ENCODE measurements around the gene TJP2. TPM values are rescaled to one million over a fixed set of nuclear protein-coding genes. Genes with fewer than 3 reads are reported as not detected.
A peak's percentile ranks its signal among the peaks of the same experiment; 100 is the strongest.

Gene TJP2
- total RNA-seq, 1 donor from 2014 or later: 18.0 TPM

- no peak overlapping the region for H3K4me3 Mint-ChIP-seq
- no peaks in the 10 kb centered on the region for H3K9me3 Mint-ChIP-seq
- no peak for DNase-seq
- peaks cover 41% of the 10 kb centered on the region for H3K4me1 Mint-ChIP-seq
- no peaks in the 10 kb centered on the region for H3K36me3 Mint-ChIP-seq (ENCODE audit: low read depth)
- no peak overlapping the region for H3K27ac Mint-ChIP-seq
- intact Hi-C loops (cut with micrococcal nuclease): loop anchor here (5.0 kb wide), 1 partner anchor 473 kb away; no protein-coding TSS in a partner anchor
- H3K27me3 Mint-ChIP-seq: no peaks in the 10 kb centered on the region
Observed at GRCh38 chr9:69190086-69190862, 16.2 kb downstream of the TJP2 start.

- intact Hi-C loops (cut with micrococcal nuclease): loop anchor here (5.0 kb wide), 1 partner anchor 474 kb away; no protein-coding TSS in a partner anchor
Observed at GRCh38 chr9:69190863-69191181, 16.7 kb downstream of the TJP2 start.

GRCh38 chr9:69191231-69191630 is 17.2 kb downstream of the TJP2 start:
- Mint-ChIP-seq H3K27me3 (no peaks in the 10 kb centered on the region), H3K27ac (no peak overlapping the region), H3K9me3 (no peaks in the 10 kb centered on the region), H3K36me3 (ENCODE audit: low read depth) (no peaks in the 10 kb centered on the region), H3K4me1 (peaks cover 38% of the 10 kb centered on the region), H3K4me3 (no peak overlapping the region)
- DNase-seq: no peak
- intact Hi-C loops (cut with micrococcal nuclease): loop anchor here (5.0 kb wide), 1 partner anchor 474 kb away; no protein-coding TSS in a partner anchor

More at GRCh38 chr9:69190863-69191181, 16.7 kb downstream of the TJP2 start:
- Mint-ChIP-seq H3K36me3 (ENCODE audit: low read depth) (no peaks in the 10 kb centered on the region), H3K9me3 (no peaks in the 10 kb centered on the region), H3K27me3 (no peaks in the 10 kb centered on the region), H3K4me1 (peaks cover 41% of the 10 kb centered on the region), H3K27ac (no peak overlapping the region), H3K4me3 (no peak overlapping the region)
- no peak for DNase-seq

GRCh38 chr9:69192214-69192613 is 18.1 kb downstream of the TJP2 start:
- no peaks in the 10 kb centered on the region for H3K36me3 Mint-ChIP-seq (ENCODE audit: low read depth)
- H3K4me3 Mint-ChIP-seq: no peak overlapping the region
- H3K27ac Mint-ChIP-seq: no peak overlapping the region
- intact Hi-C loops (cut with micrococcal nuclease): loop anchor here (2.0 to 5.0 kb wide), 3 partner anchors 71 to 475 kb away; partner anchors contain the start of gene FXN
- peaks cover 33% of the 10 kb centered on the region for H3K4me1 Mint-ChIP-seq
- H3K9me3 Mint-ChIP-seq: no peaks in the 10 kb centered on the region
- no peak for DNase-seq
- H3K27me3 Mint-ChIP-seq: no peaks in the 10 kb centered on the region

GRCh38 chr9:69193685-69194032 is 19.6 kb downstream of the TJP2 start:
- no peaks in the 10 kb centered on the region for H3K9me3 Mint-ChIP-seq
- H3K27ac Mint-ChIP-seq: no peak overlapping the region

GRCh38 chr9:69194702-69195418 is 20.8 kb downstream of the TJP2 start:
- H3K4me1 Mint-ChIP-seq: peaks cover 29% of the 10 kb centered on the region

More at GRCh38 chr9:69193685-69194032, 19.6 kb downstream of the TJP2 start:
- peaks cover 29% of the 10 kb centered on the region for H3K4me1 Mint-ChIP-seq
- DNase-seq: no peak
- no peak overlapping the region for H3K4me3 Mint-ChIP-seq
- intact Hi-C loops (cut with micrococcal nuclease): loop anchor here (1.0 to 5.0 kb wide), 5 partner anchors 35 to 476 kb away; partner anchors contain the start of gene FXN
- H3K36me3 Mint-ChIP-seq (ENCODE audit: low read depth): no peaks in the 10 kb centered on the region
- no peaks in the 10 kb centered on the region for H3K27me3 Mint-ChIP-seq

GRCh38 chr9:69195668-69196067 is 21.6 kb downstream of the TJP2 start:
- Mint-ChIP-seq H3K27ac (no peak overlapping the region), H3K4me3 (no peak overlapping the region), H3K9me3 (no peaks in the 10 kb centered on the region), H3K36me3 (ENCODE audit: low read depth) (no peaks in the 10 kb centered on the region), H3K27me3 (no peaks in the 10 kb centered on the region), H3K4me1 (peaks cover 33% of the 10 kb centered on the region)
- intact Hi-C loops (cut with micrococcal nuclease): no loop called here
- DNase-seq: no peak

More at GRCh38 chr9:69194702-69195418, 20.8 kb downstream of the TJP2 start:
- intact Hi-C loops (cut with micrococcal nuclease): loop anchor here (5.0 kb wide), 1 partner anchor 478 kb away; no protein-coding TSS in a partner anchor
- Mint-ChIP-seq H3K4me3 (no peak overlapping the region), H3K27ac (no peak overlapping the region), H3K27me3 (no peaks in the 10 kb centered on the region), H3K36me3 (ENCODE audit: low read depth) (no peaks in the 10 kb centered on the region), H3K9me3 (no peaks in the 10 kb centered on the region)
- no peak for DNase-seq

GRCh38 chr9:69197687-69198086 is 23.6 kb downstream of the TJP2 start:
- Mint-ChIP-seq H3K27me3 (no peaks in the 10 kb centered on the region), H3K9me3 (no peaks in the 10 kb centered on the region), H3K36me3 (ENCODE audit: low read depth) (no peaks in the 10 kb centered on the region), H3K4me3 (no peak overlapping the region), H3K27ac (no peak overlapping the region), H3K4me1 (peaks cover 33% of the 10 kb centered on the region)
- DNase-seq: no peak
- intact Hi-C loops (cut with micrococcal nuclease): no loop called here

GRCh38 chr9:69198521-69199220 is 24.6 kb downstream of the TJP2 start:
- Mint-ChIP-seq H3K4me3 (no peak overlapping the region), H3K27me3 (no peaks in the 10 kb centered on the region), H3K9me3 (no peaks in the 10 kb centered on the region), H3K27ac (no peak overlapping the region), H3K36me3 (ENCODE audit: low read depth) (no peaks in the 10 kb centered on the region), H3K4me1 (peaks cover 29% of the 10 kb centered on the region)
- no peak for DNase-seq
- intact Hi-C loops (cut with micrococcal nuclease): no loop called here

GRCh38 chr9:69199769-69200470 is 25.8 kb downstream of the TJP2 start:
- no peaks in the 10 kb centered on the region for H3K36me3 Mint-ChIP-seq (ENCODE audit: low read depth)

GRCh38 chr9:69202556-69202955 is 28.5 kb downstream of the TJP2 start:
- Mint-ChIP-seq H3K4me3 (no peak overlapping the region), H3K9me3 (no peaks in the 10 kb centered on the region), H3K27ac (no peak overlapping the region), H3K36me3 (ENCODE audit: low read depth) (no peaks in the 10 kb centered on the region), H3K27me3 (no peaks in the 10 kb centered on the region), H3K4me1 (peaks cover 28% of the 10 kb centered on the region)
- intact Hi-C loops (cut with micrococcal nuclease): no loop called here
- no peak for DNase-seq

More at GRCh38 chr9:69199769-69200470, 25.8 kb downstream of the TJP2 start:
- intact Hi-C loops (cut with micrococcal nuclease): no loop called here
- Mint-ChIP-seq H3K4me1 (peaks cover 29% of the 10 kb centered on the region), H3K4me3 (peak overlapping the region; percentile 20), H3K9me3 (no peaks in the 10 kb centered on the region), H3K27ac (no peak overlapping the region), H3K27me3 (no peaks in the 10 kb centered on the region)
- DNase-seq: no peak

- Mint-ChIP-seq H3K27ac (no peak overlapping the region), H3K9me3 (no peaks in the 10 kb centered on the region), H3K4me1 (peaks cover 24% of the 10 kb centered on the region), H3K4me3 (no peak overlapping the region), H3K27me3 (no peaks in the 10 kb centered on the region), H3K36me3 (ENCODE audit: low read depth) (no peaks in the 10 kb centered on the region)
- no peak for DNase-seq
- intact Hi-C loops (cut with micrococcal nuclease): no loop called here
Observed at GRCh38 chr9:69204326-69204725, 30.2 kb downstream of the TJP2 start.

GRCh38 chr9:69204849-69205248 is 30.8 kb downstream of the TJP2 start:
- Mint-ChIP-seq H3K36me3 (ENCODE audit: low read depth) (no peaks in the 10 kb centered on the region), H3K4me3 (no peak overlapping the region), H3K27ac (no peak overlapping the region), H3K9me3 (no peaks in the 10 kb centered on the region), H3K27me3 (no peaks in the 10 kb centered on the region), H3K4me1 (peaks cover 19% of the 10 kb centered on the region)
- intact Hi-C loops (cut with micrococcal nuclease): no loop called here
- DNase-seq: no peak
